GM21390 (cell line): ENCODE results near the gene SMIM36.
"Not testable (repeated sequence)": the region's sequence is repeated elsewhere in the genome, so short reads cannot be mapped to it uniquely, and the experiment has no call there.

Experiments used
- ATAC-seq: cut with Tn5 transposase; IDR thresholded peaks from one replicate; pipeline ENCODE4 v1.9.1; 2021; ENCODE audit not compliant: unreplicated experiment

Gene SMIM36

DNA sequence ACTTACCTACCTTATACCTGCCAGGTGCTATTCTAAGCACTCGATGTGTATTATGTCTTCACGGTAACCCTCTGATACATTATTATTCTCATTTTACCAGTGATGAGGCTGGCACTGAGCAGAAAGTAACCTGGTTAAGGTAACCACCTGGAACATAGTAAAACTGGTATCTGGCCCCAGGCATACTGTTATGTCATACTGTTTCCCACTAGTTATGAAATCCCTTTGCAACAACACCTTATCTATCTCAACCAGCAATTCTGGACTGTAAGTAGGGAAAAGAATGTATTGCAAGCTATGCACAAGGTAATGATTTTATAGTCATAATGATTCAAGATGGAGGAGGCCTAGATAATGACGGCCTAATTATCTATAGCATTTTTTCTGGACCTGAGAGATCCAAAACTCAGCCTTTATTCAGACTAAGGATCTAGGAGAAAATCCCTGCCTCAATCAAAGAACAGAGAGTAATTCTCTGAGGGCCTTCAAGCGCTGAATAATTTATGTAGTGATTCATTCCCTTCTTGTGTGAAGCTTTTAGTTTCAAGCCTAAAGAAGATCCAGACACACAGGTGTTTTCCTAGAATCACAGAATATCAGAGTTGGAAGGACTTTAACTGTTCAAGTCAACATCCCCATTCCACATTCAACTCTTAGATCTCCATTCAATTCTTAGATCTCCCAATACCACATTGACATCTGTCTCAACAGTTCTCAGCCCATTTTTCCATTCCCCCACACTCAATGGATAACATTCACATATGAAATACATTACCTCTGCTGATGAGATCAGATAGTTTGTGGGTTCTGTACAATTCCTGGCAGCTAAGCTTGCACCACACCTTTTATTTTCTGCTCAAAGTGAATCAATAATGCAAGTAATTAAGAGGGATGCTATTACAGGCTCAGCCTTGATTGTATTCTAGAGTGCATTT lies 74.8 kb downstream of the SMIM36 start:
- ATAC-seq: peak; percentile 26

DNA sequence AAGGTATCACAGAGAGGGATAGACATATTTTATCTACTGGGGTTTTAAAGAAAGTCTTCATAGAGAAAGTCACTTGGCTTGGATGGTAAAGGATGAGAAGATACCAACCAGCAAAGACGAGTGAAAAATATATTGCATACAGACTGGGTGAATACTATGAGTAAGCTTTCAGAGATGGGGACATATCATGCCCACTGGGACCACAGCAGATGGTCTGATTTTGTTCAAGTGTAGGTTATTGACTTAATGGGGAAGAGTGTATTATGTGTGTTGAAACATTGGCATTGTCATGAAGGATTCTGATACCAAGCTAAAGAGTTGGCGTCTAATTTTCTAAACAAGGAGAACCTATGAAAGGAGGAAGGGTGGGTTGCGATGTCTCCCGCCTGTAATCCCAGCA lies 75.8 kb downstream of the SMIM36 start:
- ATAC-seq: no peak

DNA sequence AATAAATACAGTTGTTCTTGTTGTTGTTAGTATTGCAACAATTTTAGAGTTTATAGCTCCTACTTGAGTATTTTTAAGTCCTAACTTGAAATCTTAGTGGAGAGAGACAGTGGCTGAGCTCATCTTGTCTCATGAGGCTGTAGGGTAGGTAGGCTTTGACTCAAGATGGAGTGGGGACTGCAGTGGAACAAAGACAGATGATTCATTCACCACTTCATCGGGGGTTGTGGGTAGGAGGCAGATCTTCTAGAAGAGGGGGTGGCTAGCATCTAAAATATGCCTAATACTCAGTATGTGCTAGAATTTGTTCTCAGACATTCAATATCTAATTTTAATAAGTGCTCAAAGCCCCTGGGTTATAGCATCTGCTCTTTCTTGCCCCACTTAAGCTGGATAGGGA lies 76.5 kb downstream of the SMIM36 start:
- ATAC-seq: no peak

DNA sequence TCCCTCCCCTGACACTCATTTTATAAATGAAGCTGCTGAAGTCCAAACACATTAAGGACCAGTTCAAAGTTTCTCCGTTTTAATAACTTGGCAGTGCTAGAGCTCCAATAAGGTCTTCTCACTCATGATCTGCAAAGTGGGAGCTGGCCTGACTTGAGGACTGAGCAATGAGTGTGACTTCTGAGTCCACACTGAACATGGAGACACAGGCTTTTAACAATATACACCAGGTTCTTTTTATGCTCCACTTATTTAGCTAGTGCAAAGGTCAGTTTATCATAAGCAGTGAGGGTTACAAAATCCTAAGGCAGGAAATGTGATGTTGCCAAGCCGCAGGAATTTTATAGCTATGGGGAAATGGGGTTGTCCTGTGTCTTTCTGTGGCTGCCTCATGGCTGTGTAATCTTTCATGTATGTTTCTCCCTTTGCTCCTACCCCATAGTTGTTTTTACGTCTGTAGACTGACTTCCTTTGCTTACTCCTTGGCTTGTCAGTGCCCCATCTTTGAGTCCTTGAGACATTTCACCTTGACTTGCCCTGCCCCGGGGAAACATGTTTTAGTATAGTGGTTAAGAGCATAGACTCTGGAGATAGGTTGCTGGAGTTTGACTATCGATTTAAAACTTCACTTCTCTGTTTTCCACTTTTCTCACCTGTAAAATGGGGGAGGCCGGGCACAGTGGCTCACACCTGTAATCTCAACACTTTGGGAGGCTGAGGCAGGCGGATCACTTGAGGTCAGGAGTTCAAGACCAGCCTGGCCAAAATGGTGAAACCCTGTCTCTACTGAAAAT lies 77.4 kb downstream of the SMIM36 start:
- no peak for ATAC-seq

DNA sequence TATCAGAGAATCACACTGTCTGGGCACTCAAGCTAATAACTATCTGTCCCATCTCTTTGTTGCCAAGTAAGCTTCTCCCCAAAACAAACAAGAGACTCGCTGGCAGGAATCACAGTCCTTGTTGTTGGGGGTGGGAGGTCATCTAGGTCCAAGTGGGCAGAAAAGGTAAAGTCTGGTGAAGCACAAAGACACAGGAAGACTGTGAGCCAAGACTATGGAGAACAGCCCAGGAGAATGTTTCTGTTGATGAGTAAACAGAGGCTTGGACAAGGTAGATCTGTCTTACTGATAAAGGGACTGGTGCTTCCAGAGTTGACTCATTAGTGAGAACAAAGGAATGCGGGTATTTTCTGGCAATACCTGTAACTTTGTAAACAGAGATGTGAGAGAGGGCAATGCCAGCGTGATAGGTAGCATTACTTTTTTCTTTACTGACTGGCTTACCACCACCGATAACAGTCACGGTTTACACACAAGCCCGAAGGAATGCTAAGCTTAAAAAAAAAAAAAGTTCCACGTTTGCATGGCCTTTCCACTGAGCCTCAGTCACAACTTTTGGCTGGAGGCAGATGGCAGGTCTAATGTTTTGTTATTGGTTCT lies 78.1 kb downstream of the SMIM36 start:
- no peak for ATAC-seq

DNA sequence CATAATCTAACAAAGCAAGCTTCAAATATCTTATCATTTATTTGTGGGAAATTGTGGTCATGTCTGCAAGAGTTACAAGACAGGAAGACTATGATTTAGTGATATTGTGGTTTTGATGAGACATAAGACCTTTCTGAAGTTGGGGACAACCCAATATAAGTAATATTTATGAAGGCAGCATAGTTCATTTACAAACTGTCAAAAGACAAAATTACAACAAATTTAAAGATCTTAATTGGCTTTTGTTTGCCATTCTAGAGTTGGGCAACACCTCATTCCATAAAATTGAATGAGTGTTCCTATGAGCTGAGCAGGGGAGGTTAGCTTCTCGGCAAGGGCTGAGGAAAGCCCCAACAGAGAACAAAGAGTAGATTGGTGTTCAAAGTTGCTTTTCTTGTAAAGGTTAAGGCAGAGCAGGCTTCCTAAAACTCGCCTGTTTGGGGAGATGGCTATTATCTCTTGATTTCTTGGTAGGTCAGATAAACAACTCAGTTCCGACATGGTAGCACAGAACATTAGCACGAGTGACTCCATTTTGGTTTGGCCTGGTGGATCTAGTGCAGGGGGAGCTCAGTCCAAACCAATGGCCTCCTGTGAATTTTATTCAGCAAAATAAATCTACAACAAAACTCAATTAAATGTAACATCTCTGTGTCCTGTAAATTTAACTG lies 78.8 kb downstream of the SMIM36 start:
- ATAC-seq: no peak

DNA sequence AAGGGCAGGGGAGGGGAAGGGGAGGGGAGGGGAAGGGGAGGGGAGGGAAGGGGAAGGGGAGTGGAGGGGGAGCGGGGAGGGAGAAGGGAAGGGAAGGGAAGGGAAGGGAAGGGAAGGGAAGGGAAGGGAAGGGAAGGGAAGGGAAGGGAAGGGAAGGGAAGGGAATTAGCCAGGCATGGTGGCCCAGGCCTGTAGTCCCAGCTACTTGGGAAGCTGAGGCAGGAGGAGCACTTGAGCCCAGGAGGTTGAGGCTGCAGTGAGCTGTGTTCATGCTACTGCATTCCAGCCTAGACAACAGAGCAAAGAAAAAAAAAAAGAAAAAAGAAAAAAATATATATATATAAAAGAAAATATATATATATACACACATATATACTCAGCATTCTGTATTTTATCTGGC lies 79.3 kb downstream of the SMIM36 start:
- not testable (repeated sequence) for ATAC-seq

DNA sequence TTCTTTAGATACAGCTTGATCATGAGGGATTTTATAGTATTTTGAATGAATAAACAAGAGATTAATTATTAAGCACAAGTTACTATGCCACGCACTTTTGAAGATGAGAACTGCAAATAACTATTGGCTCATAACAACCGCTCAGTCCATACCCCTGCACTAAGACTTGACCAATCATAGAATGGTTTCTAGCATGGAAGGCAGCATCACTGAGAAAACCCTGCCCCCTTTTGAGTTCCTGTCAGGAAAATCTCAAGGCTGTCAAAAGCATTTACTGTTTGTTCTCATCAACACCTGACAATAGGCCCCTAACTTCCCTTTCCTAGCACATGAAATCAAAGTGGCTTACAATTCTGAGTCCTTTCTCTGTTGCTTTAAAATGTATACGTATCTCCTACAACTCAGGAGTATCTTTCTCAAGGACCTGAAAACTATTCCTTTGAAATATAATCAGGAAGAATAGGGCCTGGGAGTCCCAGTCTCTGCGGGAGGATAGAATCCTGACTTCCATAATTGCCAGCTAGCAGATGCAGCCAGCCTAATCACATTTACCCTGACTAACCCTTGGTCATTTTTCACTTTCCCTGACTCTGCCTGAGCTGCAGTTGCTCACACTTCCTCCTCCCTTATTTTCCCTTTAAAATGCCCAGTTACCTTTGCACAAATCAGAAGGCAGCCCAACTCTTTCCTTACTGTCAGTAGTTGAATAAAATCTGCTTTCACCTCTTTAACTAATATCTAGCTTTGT lies 80.5 kb downstream of the SMIM36 start:
- ATAC-seq: no peak

DNA sequence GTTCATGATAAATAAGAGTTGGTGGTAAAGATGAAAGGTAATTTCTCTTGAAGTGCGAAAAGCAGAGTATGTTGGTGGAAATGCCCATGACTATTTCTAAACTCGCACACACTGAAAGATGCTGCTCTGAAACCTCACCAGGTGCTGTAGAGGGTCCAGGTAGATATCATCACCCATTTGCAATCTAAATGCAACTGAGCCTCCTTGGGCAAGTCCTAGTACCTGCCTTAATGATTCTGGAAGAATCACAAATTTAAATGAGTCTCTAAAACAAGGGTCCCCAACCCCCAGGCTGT lies 83.7 kb downstream of the SMIM36 start:
- ATAC-seq: peak; percentile 33

DNA sequence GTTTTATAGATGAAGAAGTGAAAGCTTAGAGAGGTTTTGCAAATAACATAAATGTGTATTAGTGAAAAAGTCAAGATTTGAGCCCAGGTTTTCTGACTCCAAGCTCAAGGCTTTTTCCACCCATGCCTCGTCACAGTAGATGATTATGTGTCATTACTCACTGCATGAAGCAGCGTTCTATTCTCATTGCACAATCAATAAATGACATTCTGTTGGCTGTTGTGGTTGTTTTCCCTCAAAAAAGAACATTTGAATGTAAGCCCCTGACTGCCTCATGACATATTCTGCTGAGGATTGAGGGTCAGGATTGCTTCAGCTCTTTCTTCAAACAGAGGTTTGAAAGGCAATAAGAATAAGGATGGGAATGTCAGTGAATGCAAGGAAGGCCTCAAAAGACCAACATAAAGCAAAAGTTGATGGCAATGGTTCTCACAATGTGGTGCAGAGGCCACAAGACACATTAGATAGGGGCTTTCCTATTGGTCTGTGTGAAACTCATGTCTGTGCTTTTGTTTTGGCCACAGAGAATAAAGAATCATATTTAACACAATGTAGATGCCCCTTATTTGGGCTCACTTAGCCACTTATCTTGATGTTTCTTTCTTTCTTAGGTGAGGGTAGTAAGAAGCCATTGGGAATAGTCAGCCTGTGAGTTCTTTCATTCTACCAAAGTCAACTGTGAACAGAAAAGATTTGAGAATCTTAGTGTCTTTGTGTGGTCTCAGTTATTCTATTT lies 84.2 kb downstream of the SMIM36 start:
- ATAC-seq: peak; percentile 54

DNA sequence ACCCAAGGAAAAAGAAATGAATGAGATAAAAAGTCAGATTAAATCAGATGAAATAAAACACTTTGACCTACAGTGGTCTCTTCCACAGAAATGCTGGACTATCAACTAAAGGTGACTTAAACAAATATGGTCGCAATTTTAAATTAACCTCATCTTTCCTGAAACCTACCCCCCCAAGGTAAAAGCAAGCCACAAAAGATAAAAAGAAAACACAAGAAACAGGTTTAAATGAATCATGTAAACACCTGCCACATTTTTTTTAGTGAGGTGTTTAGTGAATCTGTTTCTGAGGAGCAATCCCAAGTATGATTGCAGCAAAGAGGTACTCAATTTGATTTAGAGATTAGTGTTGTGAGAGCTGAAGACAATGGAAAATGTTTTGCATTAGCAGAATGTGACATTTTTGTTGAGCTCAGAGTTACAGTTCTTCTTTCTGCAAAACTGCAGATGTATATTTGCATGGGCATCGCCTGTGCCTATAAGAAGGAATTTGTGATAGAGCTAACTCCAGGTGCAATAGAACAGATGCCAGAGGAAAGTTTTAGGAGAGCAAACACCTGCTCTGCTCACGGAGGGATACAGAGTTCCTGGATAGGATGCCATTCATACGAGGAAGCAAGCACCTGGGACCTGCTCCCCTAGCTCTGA lies 86.2 kb downstream of the SMIM36 start:
- no peak for ATAC-seq

DNA sequence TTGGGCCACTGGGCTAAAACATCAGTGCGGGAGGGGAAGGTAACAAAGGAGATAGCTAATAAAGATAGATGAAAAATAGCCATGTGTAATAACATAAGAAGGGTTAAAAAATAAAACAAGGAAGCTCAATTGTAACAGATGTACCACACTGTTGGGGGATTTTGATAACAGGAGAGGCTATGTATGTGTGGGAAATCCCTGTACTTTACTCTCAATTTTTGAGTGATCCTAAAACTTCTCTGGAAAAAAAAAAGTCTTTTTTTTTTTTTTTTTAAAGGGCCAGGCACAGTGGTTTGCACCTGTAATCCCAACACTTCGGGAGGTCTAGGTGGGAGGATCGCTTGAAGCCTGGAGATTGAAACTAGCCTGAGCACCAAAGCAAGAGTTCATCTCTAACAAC lies 87.7 kb downstream of the SMIM36 start:
- no peak for ATAC-seq

DNA sequence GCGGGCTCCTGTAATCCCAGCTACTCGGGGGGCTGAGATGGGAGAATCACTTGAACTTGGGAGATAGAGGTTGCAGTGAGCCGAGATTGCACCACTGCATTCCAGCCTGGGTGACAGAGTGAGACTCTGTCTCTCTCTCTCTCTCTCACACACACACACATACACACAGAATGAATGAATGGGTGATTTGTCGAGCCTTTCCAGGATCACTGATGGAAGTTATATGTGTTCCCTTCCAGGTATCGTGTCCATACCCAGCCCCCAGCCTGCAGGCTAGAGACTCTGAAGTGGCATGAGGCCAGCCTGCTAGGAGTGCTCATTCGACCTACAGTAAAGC lies 88.5 kb downstream of the SMIM36 start:
- ATAC-seq: not testable (repeated sequence)

DNA sequence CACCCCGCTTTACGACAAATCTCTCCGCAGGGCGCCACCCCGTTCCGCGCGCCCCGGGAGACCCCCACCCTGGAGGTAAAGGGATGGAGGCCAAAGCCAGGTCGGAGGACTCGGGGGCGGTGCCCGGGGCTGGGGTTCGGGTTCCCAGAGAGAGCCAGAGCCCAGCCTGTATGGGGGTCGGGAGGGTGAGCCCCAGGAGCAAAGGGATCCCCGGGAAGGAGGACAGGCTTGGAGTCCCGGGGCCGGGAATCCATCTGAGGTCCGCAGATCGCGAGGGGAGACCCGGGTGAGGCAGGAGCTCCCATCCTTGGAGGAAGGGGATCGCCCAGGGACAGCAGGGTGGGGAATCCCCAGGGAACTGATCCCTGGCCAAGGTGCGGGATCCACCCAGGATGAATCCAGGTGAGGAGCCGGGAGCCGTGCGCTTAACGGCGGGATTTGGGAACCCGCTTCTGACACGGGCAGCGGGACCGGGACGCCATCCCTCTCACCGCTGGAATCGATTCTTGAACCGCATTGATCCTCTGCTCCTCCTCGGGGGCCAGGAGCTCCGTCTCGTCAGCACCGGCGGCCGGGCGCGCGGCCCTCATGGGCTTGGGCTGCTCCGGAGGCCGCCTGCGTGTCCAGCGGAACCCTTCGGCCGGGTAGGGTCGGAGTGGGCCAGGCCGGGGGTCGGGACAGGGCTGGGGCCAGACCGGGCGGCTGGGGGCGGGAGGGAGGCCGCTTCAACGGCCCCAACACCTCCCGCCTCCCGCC lies 89.9 kb downstream of the SMIM36 start, which contains the start of gene MMD:
Gene MMD (minus strand): TSS at position 657 of the 756 bp plus-strand sequence. CDS start 140 bp downstream, at position 517.
- peak; percentile 24 for ATAC-seq

DNA sequence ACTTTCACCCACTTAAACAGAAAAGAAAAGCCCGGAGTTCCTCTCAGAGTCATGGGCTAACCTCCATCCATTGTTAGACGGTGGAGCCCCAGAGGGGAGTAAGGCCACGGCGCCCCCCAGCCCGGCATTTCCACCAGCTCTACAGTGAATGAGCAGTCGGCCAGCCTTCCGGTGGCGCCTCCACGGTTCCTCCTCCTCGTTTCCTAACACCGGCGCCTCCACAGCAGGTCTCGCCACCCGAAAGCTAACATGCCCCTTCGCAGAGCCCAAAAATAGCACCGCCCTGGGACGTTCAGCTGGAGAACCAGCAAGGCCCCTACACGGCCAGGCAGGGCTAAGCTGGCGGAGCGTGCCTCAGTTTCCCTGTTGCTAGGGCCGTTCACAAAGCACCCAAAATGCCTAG lies 90.5 kb downstream of the SMIM36 start:
- no peak for ATAC-seq

DNA sequence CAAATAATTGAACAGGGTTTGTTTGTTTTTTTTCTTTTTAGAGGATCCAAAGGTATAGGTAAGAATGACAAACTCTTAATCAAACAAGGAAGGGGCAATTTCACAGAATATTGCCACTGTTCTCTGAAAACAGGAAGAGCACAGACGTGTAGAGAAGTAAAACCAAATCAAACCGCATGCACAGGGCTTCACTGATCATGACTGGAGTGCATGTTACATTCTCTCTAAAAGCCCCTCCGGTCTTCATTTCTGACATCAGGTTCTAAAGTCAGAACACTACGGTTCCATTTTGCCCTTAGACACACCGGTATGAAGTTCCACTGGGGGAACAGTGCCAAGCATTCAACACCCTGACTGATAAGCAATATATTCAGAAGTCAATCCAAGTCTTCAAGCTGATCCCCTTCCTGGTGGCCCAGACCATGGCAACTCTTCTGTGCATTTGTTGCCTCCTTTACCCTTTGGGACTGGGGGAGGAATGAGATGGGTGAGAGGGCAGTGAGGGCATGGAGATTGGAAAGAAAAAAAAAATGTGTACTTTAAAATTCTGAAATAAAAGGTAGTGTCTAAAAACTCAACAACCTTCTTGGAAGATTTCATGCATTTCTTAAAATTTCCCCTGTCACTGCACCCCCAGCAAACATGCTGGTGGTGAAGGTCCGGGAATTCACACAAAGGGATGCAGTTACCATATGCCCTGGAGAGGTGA lies 91.0 kb downstream of the SMIM36 start:
- ATAC-seq: peak; percentile 30

DNA sequence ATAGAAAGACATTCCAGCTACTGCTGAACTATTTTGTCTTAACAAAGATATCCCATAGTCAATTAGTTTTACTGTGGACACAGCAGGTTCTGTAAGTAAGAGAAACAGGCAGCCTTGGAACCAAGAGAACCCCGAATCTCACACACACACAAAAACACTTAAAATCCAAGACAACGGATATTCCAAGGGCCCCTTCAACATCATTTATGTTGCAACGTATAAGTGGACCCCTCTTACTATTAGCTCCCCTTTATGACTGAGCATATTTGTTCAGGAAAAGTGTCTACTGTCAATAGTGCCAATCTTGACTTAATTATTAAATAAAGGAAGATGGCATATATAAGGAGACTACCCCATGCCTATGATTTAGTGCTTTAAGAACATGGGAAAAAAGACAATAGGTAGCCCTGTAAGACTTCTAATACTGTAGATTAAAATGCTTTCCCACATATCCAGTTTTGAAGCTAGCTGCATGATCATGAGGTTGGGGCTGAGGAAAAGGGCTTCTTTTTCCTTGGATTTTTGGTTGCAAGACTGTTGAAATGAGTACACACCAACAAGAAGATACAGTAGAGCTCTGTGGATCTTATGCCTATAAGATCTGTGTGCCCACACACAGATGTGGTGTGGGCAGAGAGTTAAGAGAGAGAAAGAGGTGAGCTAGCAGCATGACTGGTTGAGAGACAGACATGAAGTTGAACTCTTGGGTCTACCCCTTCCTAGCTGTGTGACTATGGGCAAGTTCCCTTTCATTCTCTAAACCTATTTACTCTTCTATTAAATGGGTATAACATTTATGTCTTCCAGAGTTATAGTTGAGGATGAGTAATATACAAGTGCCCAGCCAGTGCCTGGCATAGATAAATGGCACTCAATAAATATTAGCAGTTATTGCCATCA lies 92.6 kb downstream of the SMIM36 start:
- no peak for ATAC-seq
